WERI-Rb-1 (cell line): ENCODE data around the gene AFF1.

ENCODE experiments used
- DNase-seq: peaks from one replicate; pipeline ENCODE4 v3.0.0-alpha.2; 2020
- H3K27ac ChIP-seq: fragments of 250-450 bp; sonication (Bioruptor Pico); 2 replicates; pipeline ENCODE4 v1.5.1; 2020; ENCODE audit warnings: mild to moderate bottlenecking, moderate library complexity
- H3K27me3 ChIP-seq: fragments of 250-450 bp; sonication (Bioruptor Pico); 2 replicates; pipeline ENCODE4 v1.5.1; 2021; ENCODE audit warnings: mild to moderate bottlenecking, low read depth, moderate library complexity; ENCODE audit not compliant: insufficient read depth, severe bottlenecking
- H3K36me3 ChIP-seq: fragments of 250-450 bp; sonication (Bioruptor Pico); 2 replicates; pipeline ENCODE4 v1.5.1; 2020; ENCODE audit warnings: mild to moderate bottlenecking, moderate library complexity
- H3K4me3 ChIP-seq: 2 replicates; pipeline ENCODE4 v1.5.1; 2011; ENCODE audit warnings: low read depth, mild to moderate bottlenecking, control low read depth, low read length
- H3K9me3 ChIP-seq: fragments of 250-450 bp; sonication (Bioruptor Pico); 2 replicates; pipeline ENCODE4 v1.5.1; 2021; ENCODE audit warnings: mild to moderate bottlenecking, moderate library complexity; ENCODE audit not compliant: severe bottlenecking
- CTCF ChIP-seq: IDR thresholded peaks from 2 replicates; pipeline ENCODE4 v1.5.1; 2011; ENCODE audit warnings: low read depth, mild to moderate bottlenecking, control low read depth, inconsistent platforms, low read length

AFF1 gene

DNA sequence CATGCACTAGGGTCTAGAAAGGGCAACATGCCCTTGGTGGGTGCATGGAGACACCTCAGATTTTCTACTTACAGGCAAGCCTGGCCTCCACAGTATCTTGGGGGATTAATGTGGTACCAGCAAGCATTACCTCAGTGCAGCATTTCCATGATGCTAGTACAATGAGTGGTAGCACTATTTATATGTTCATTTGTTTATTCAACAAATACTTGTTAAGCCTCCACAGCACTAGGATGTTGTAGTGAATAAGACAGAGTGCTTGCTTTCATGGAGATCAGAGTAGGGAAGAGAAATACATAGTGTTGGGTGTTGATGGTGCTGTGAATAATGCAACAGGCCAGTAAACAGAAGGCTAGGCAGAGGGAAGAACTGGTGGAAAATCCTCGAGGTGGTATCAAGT is 152.2 kb downstream of the AFF1 start:
- peaks cover 55% of the 10 kb centered on the region for H3K36me3 ChIP-seq
- no peak for TF ChIP-seq CTCF
- no peaks in the 10 kb centered on the region for H3K27me3 ChIP-seq
- no peak for DNase-seq
- no peak overlapping the region for H3K4me3 ChIP-seq
- no peaks in the 10 kb centered on the region for H3K9me3 ChIP-seq
- H3K27ac ChIP-seq = no peak overlapping the region

DNA sequence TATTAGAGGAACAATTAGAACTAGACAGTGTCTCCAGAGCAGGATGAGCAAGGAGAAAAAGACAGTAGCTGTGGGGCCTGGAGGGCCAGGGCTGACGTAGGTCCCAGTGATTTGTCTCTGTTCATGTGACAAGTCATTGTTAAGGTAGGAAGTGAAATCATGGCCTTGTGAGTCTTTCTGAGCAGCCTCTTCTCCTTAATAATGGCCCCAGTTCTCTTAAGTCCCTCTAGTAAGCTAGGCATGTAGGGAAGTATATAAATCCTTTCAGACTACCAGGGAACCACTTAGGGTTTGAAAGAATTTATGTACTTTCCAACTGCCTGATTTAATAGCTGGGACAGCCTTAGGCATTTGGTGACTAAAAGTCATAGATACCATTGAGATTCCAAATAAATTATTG is 152.6 kb downstream of the AFF1 start:
- DNase-seq = no peak
- H3K4me3 ChIP-seq = no peak overlapping the region

GRCh38 chr4:87088186-87088585 is 153.4 kb downstream of the AFF1 start:
- TF ChIP-seq CTCF = no peak
- Histone ChIP-seq H3K27ac (no peak overlapping the region), H3K27me3 (no peaks in the 10 kb centered on the region), H3K36me3 (peaks cover 61% of the 10 kb centered on the region), H3K9me3 (no peaks in the 10 kb centered on the region), H3K4me3 (no peak overlapping the region)
- no peak for DNase-seq

More for the DNA sequence above, 152.6 kb downstream of the AFF1 start:
- Histone ChIP-seq H3K27ac (no peak overlapping the region), H3K9me3 (no peaks in the 10 kb centered on the region), H3K27me3 (no peaks in the 10 kb centered on the region), H3K36me3 (peaks cover 56% of the 10 kb centered on the region)
- no peak for TF ChIP-seq CTCF

- H3K9me3 ChIP-seq = no peaks in the 10 kb centered on the region
- peaks cover 66% of the 10 kb centered on the region for H3K36me3 ChIP-seq
- DNase-seq = no peak
- no peak for TF ChIP-seq CTCF
- H3K27ac ChIP-seq = no peak overlapping the region
- no peak overlapping the region for H3K4me3 ChIP-seq
- no peaks in the 10 kb centered on the region for H3K27me3 ChIP-seq
Measured at GRCh38 chr4:87089368-87089767, 154.6 kb downstream of the AFF1 start.

DNA sequence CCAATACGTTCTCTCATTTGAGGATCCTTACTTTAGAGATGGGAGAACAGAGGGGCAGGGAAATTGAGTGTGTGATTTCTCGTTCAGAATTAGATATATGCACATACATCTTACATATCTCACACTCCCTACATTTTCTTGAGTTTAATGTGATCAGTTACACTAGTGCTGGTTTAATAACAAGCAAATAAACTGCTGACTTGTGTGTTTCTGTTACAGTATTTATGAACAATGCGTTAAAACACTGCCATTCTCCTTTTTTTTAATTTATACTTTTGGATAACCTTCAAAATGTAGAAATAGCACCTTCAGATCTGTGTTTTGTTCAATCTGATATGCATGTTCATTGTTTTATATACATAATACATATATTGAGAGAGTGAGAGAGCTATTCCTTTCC is 155.5 kb downstream of the AFF1 start:
- peaks cover 68% of the 10 kb centered on the region for H3K36me3 ChIP-seq
- no peaks in the 10 kb centered on the region for H3K9me3 ChIP-seq
- no peaks in the 10 kb centered on the region for H3K27me3 ChIP-seq
- no peak for DNase-seq
- no peak overlapping the region for H3K4me3 ChIP-seq
- no peak for TF ChIP-seq CTCF
- H3K27ac ChIP-seq = no peak overlapping the region

DNA sequence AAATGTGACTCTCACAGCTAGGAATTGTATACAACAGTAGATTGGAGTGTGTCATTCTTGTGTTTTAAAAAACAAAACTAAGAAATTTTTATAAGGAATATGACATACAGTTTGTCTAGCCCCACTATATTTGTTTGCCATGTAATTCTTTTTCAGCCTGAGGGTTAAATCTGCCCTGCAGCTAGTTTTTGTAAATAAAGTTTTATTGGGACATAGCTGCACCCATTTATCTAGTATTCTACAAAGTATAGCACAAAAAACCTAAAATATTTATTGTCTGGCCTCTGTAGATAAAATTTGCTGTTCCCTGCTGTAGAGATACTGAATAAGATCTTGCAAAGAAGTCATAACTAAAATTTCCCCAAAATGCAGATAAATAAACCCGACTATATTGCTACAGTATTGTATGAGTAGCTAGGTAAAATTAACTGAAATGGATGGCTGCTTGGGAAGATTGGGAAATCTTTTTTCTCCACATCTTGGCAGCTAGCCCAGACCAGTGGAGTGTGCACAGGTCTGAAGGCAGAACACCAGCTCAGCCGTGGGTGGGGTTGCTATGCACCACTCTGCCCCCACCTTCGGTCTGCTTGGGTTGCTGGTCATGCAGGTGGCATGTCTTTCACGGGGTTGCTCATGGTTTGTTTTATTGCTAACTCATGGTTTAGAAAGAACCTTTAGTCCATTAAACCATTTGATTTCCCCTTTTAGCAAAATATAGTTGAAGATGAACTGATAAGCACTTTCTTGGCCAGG is 157.8 kb downstream of the AFF1 start:
- no peaks in the 10 kb centered on the region for H3K27me3 ChIP-seq
- H3K27ac ChIP-seq = no peak overlapping the region
- H3K36me3 ChIP-seq = peaks cover 58% of the 10 kb centered on the region
- no peak for TF ChIP-seq CTCF
- no peak for DNase-seq
- H3K4me3 ChIP-seq = no peak overlapping the region
- no peaks in the 10 kb centered on the region for H3K9me3 ChIP-seq
